A549 (cell line): ENCODE results near the gene PADI2. TPM values are rescaled to one million over a fixed set of nuclear protein-coding genes. Genes with fewer than 3 reads are reported as not detected.

Experiments used
- ATAC-seq, 2 experiments: fragments of 200-7000 bp in 1 of 2; fragments of >200 bp in 1 of 2; cut with Nextera tagmentation in 1 of 2; cut with Tn5 transposase in 1 of 2; 3 replicates each; pipeline versions ENCODE4 v1.8.0 to v1.9.1; 2018 to 2020; ENCODE audit warnings: mild to moderate bottlenecking in 1 of 2, moderate library complexity in 1 of 2
- CTCF ChIA-PET: fragments of 300-600 bp; sonication (Branson Sonifier 250); formaldehyde crosslinking; extraction: SDS; loops from one replicate; lab custom pipeline; 2021; ENCODE audit warnings: antibody characterized with exemption, inconsistent platforms; lab: Yijun Ruan, JAX
- POLR2A ChIA-PET: fragments of 350-600 bp; formaldehyde crosslinking; extraction: SDS; loops from one replicate; lab custom pipeline; 2021; ENCODE audit warnings: antibody characterized with exemption, inconsistent platforms; lab: Yijun Ruan, JAX
- DNase-seq, 2 experiments: peaks; one replicate each; pipeline versions ENCODE4 v3.0.0 to v3.0.0-alpha.2; 2011 to 2016; ENCODE audit warnings: low read depth in 1 of 2, low spot score in 1 of 2
- FAIRE-seq: peaks from 2 replicates; lab custom pipeline; 2011; peaks lifted over from hg19 to GRCh38; lab: Jason Lieb, UNC
- H3K27ac ChIP-seq, 2 experiments: fragments of >200 bp; sonication (Bioruptor Twin); formaldehyde crosslinking; 3 replicates each; pipeline ENCODE4 v1.5.1; 2016 to 2017
- H3K4me1 ChIP-seq: fragments of >200 bp; sonication (Bioruptor Twin); formaldehyde crosslinking; 3 replicates; pipeline ENCODE4 v1.6.1; 2016
- H3K4me2 ChIP-seq: fragments of >200 bp; sonication (Bioruptor Twin); formaldehyde crosslinking; 3 replicates; pipeline ENCODE4 v1.6.1; 2016
- H3K4me3 ChIP-seq: fragments of >200 bp; sonication (Bioruptor Twin); formaldehyde crosslinking; 3 replicates; pipeline ENCODE4 v1.5.1; 2016
- H3K9me3 ChIP-seq: fragments of >200 bp; sonication (Bioruptor Twin); formaldehyde crosslinking; 3 replicates; pipeline ENCODE4 v1.6.1; 2016
- BCL3 ChIP-seq: fragments of >200 bp; sonication (Bioruptor Twin); formaldehyde crosslinking; IDR thresholded peaks from 3 replicates; pipeline ENCODE4 v1.6.1; 2016
- CHD4 ChIP-seq: fragments of 200-600 bp; sonication (generic); IDR thresholded peaks from 2 replicates; pipeline ENCODE4 v1.6.1; 2016; ENCODE audit warnings: antibody characterized with exemption, mild to moderate bottlenecking, borderline replicate concordance
- E2F6 ChIP-seq: IDR thresholded peaks from 2 replicates; pipeline ENCODE4 v1.6.1; 2012; ENCODE audit warnings: low read depth, borderline replicate concordance
- EHMT2 ChIP-seq: fragments of 200-600 bp; sonication (generic); IDR thresholded peaks from 2 replicates; pipeline ENCODE4 v1.6.1; 2016; ENCODE audit warnings: antibody characterized with exemption, low read depth, mild to moderate bottlenecking, moderate library complexity
- FOSB ChIP-seq: fragments of 250-450 bp; sonication (Bioruptor Pico); IDR thresholded peaks from 2 replicates; pipeline ENCODE4 v1.5.0; 2020; ENCODE audit warnings: mild to moderate bottlenecking, moderate library complexity
- FOXS1 ChIP-seq: fragments of 250-450 bp; sonication (Bioruptor Pico); IDR thresholded peaks from 2 replicates; pipeline ENCODE4 v1.5.0; 2020; ENCODE audit warnings: mild to moderate bottlenecking, moderate library complexity
- KDM1A ChIP-seq: fragments of 200-600 bp; sonication (generic); IDR thresholded peaks from 2 replicates; pipeline ENCODE4 v1.6.1; 2016; ENCODE audit warnings: low read depth, mild to moderate bottlenecking
- MAFK ChIP-seq: fragments of 450-650 bp; IDR thresholded peaks from 2 replicates; pipeline ENCODE4 v1.6.1; 2014; ENCODE audit not compliant: partially characterized antibody
- NR3C1 ChIP-seq: fragments of >200 bp; sonication (Bioruptor Twin); formaldehyde crosslinking; IDR thresholded peaks from 3 replicates; pipeline ENCODE4 v1.6.1; 2017
- PBX3 ChIP-seq: IDR thresholded peaks from 2 replicates; pipeline ENCODE4 v1.6.1; 2012
- SMC3 ChIP-seq: fragments of >200 bp; sonication (Bioruptor Twin); formaldehyde crosslinking; IDR thresholded peaks from 3 replicates; pipeline ENCODE4 v1.6.1; 2018; ENCODE audit warnings: inconsistent platforms
- TFCP2L1 ChIP-seq: fragments of 250-450 bp; sonication (Bioruptor Pico); IDR thresholded peaks from 2 replicates; pipeline ENCODE4 v1.5.0; 2021; ENCODE audit warnings: mild to moderate bottlenecking
- USF2 ChIP-seq: fragments of 450-650 bp; IDR thresholded peaks from 2 replicates; pipeline ENCODE4 v1.6.1; 2014; ENCODE audit warnings: antibody characterized with exemption
- ZC3H11A ChIP-seq: fragments of 450-650 bp; IDR thresholded peaks from 2 replicates; pipeline ENCODE4 v1.6.1; 2014; ENCODE audit warnings: antibody characterized with exemption, mild to moderate bottlenecking
- ZFP36 ChIP-seq: fragments of 450-650 bp; IDR thresholded peaks from 2 replicates; pipeline ENCODE4 v1.6.1; 2014; ENCODE audit warnings: borderline replicate concordance; ENCODE audit not compliant: partially characterized antibody
- ZSCAN20 ChIP-seq: fragments of 250-450 bp; sonication (Bioruptor Pico); IDR thresholded peaks from 2 replicates; pipeline ENCODE4 v1.8.0; 2022; ENCODE audit warnings: mild to moderate bottlenecking, moderate library complexity
- WGBS: methylation state at CpG from one replicate; pipeline ENCODE4 v1.1.6; 2017; ENCODE audit errors: missing lambda C conversion rate; 5-methylcytosine and 5-hydroxymethylcytosine counted together
- polyA plus RNA-seq, 4 experiments: library from polyadenylated mRNA; depleted of rRNA in 3 of 4; stranded (reverse); fragments of >200 nt; fragmentation: RNase III in 1 of 4; extraction: RNeasy Plus Mini Kit Qiagen cat#74134 plus additional on column Dnase treatment in 1 of 4; gene quantifications; 2 replicates in 3 of 4; 3 replicates in 1 of 4; pipeline ENCODE4 v1.2.3, GENCODE V29; 2011 to 2017
- TF ChIP-seq, protein P1 (sequence below): IDR thresholded peaks from 2 replicates; pipeline ENCODE4 v1.6.1; 2012
- TF ChIP-seq, protein P2 (sequence below): fragments of 150-350 bp; IDR thresholded peaks from 2 replicates; pipeline ENCODE4 v1.6.1; 2014; ENCODE audit warnings: low read depth, mild to moderate bottlenecking, low read length

PADI2 gene
- polyA plus RNA-seq, 2 of the 4 experiments (the other 2 are of a cell fraction): 1.1 to 1.3 TPM

DNA sequence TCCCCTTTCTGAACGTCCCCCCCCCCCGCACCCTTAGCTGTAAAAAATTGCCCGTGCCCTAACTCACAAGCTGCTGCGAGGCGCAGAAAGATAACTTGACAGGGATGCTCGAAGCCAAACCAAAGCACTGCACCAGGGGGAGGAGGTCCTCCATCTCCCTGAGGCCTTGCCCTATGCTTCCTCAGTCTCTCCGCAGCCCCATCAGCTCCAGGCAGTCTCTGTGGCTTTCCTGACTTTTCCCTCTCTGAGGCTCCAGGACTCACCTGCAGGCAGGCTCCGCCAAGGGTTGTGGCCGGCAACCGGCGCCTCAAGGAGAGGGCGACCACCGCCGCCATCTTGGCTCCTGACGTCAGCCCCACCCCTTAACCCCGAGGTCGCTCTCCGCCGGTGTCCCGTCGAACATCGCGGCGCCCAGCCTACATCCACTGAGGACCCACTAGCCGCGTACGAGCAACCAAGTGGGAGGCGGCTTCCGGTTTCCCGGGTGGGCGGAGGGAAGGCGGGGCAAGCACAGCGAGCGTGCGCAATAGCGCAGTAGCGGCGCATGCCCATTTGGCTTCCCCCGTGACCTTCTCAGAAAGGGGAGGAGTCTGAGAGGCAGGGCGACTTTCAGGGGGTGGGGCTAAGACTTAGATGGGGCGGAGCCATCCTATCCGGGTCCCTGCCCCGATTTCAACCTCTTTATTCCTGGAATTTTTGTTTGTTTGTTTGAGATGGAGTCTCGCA, 65.4 kb downstream of the PADI2 start, which contains the start of gene SDHB (continued):
- TF ChIP-seq FOXS1: no peak
- no peak for TF ChIP-seq MAFK
- no peak for TF ChIP-seq CHD4
- no peak for TF ChIP-seq E2F6
- no peak for TF ChIP-seq ZFP36
- TF ChIP-seq KDM1A: no peak

GRCh38 chr1:17053086-17053684, 66.1 kb downstream of the PADI2 start:
- FAIRE-seq (no peak), ATAC-seq (no peak), DNase-seq (no peak)
- H3K4me3 ChIP-seq: peak overlapping the region; percentile 72
- H3K27ac ChIP-seq: peak overlapping the region; percentile 78 to 95
- ChIA-PET POLR2A (no interaction called here), CTCF (no interaction called here)
- WGBS: 3% methylated on average over 12 of the region's 12 CpGs
- TF ChIP-seq FOSB (CRISPR knock-in tag) (no peak), ZC3H11A (no peak), NR3C1 (no peak)
- peak overlapping the region; percentile 82 for H3K4me2 ChIP-seq
- H3K9me3 ChIP-seq: no peaks in the 10 kb centered on the region
- H3K4me1 ChIP-seq: peaks cover 17% of the 10 kb centered on the region

GRCh38 chr1:17052641-17053040, 66.6 kb downstream of the PADI2 start:
- FAIRE-seq: no peak
- no peak for ATAC-seq
- TF ChIP-seq E2F6 (no peak), PBX3 (no peak), BCL3 (no peak), CHD4 (no peak), TFCP2L1 (no peak), USF2 (no peak), ZSCAN20 (CRISPR knock-in tag) (no peak), SMC3 (no peak), EHMT2 (no peak)
- TF ChIP-seq, protein P1, sequence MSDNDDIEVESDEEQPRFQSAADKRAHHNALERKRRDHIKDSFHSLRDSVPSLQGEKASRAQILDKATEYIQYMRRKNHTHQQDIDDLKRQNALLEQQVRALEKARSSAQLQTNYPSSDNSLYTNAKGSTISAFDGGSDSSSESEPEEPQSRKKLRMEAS: no peak
- TF ChIP-seq, protein P2, sequence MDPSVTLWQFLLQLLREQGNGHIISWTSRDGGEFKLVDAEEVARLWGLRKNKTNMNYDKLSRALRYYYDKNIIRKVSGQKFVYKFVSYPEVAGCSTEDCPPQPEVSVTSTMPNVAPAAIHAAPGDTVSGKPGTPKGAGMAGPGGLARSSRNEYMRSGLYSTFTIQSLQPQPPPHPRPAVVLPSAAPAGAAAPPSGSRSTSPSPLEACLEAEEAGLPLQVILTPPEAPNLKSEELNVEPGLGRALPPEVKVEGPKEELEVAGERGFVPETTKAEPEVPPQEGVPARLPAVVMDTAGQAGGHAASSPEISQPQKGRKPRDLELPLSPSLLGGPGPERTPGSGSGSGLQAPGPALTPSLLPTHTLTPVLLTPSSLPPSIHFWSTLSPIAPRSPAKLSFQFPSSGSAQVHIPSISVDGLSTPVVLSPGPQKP: no peak
- DNase-seq: no peak
- Histone ChIP-seq H3K27ac (peak overlapping the region; percentile 78 to 95; a peak in 3 of 6 replicates), H3K4me3 (peak overlapping the region; percentile 72), H3K9me3 (no peaks in the 10 kb centered on the region), H3K4me2 (peak overlapping the region; percentile 82), H3K4me1 (peaks cover 17% of the 10 kb centered on the region)
- ChIA-PET POLR2A (no interaction called here), CTCF (interaction anchor here (0.7 kb wide), 1 partner anchor 44 kb away, joined by 3 read pairs; no protein-coding TSS in a partner anchor)
